Measurements from ENCODE around the gene SLAMF9. TPM values are rescaled to one million over a fixed set of nuclear protein-coding genes. Genes with fewer than 3 reads are reported as not detected.
A peak's percentile ranks its signal among the peaks of the same experiment; 100 is the strongest.

The SLAMF9 gene
- total RNA-seq, result not detected

- Mint-ChIP-seq H3K27me3 (ENCODE audit: low read depth) (peaks cover 20% of the 10 kb centered on the region), H3K4me3 (no peak within 1 kb of the TSS), H3K36me3 (ENCODE audit: insufficient read depth) (no peaks in the 10 kb centered on the region), H3K4me1 (ENCODE audit: low read depth) (no peaks in the 10 kb centered on the region), H3K9me3 (no peaks in the 10 kb centered on the region)
- no peak for ATAC-seq
- no peak for DNase-seq
Measured at GRCh38 chr1:159953536-159954515, at the start of gene SLAMF9. Gene SLAMF9, minus strand, starts transcription at chr1:159954237. Its CDS starts 100 bp downstream, at chr1:159954137.

GRCh38 chr1:160001440-160001839 lies 47.4 kb upstream of the SLAMF9 start:
- H3K9me3 Mint-ChIP-seq, result no peaks in the 10 kb centered on the region
- no peaks in the 10 kb centered on the region for H3K4me1 Mint-ChIP-seq (ENCODE audit: low read depth)
- ATAC-seq, result no peak
- peaks cover 4% of the 10 kb centered on the region for H3K27me3 Mint-ChIP-seq (ENCODE audit: low read depth)
- no peaks in the 10 kb centered on the region for H3K36me3 Mint-ChIP-seq (ENCODE audit: insufficient read depth)
- no peak overlapping the region for H3K4me3 Mint-ChIP-seq
- DNase-seq, result no peak

GRCh38 chr1:159999204-159999603 lies 45.2 kb upstream of the SLAMF9 start:
- ATAC-seq, result no peak
- H3K4me1 Mint-ChIP-seq (ENCODE audit: low read depth), result no peaks in the 10 kb centered on the region
- peaks cover 4% of the 10 kb centered on the region for H3K27me3 Mint-ChIP-seq (ENCODE audit: low read depth)
- no peak overlapping the region for H3K4me3 Mint-ChIP-seq
- H3K9me3 Mint-ChIP-seq, result no peaks in the 10 kb centered on the region
- H3K36me3 Mint-ChIP-seq (ENCODE audit: insufficient read depth), result no peaks in the 10 kb centered on the region
- DNase-seq, result no peak

- DNase-seq (no peak), ATAC-seq (no peak)
- peaks cover 4% of the 10 kb centered on the region for H3K27me3 Mint-ChIP-seq (ENCODE audit: low read depth)
- H3K4me1 Mint-ChIP-seq (ENCODE audit: low read depth), result no peaks in the 10 kb centered on the region
- H3K36me3 Mint-ChIP-seq (ENCODE audit: insufficient read depth), result no peaks in the 10 kb centered on the region
- no peak overlapping the region for H3K4me3 Mint-ChIP-seq
- H3K9me3 Mint-ChIP-seq, result no peaks in the 10 kb centered on the region
Measured at GRCh38 chr1:159996653-159997052, 42.6 kb upstream of the SLAMF9 start.

GRCh38 chr1:159994896-159995295 lies 40.9 kb upstream of the SLAMF9 start:
- H3K9me3 Mint-ChIP-seq, result no peaks in the 10 kb centered on the region
- H3K4me3 Mint-ChIP-seq, result no peak overlapping the region
- DNase-seq (no peak), ATAC-seq (no peak)
- no peaks in the 10 kb centered on the region for H3K4me1 Mint-ChIP-seq (ENCODE audit: low read depth)
- no peaks in the 10 kb centered on the region for H3K36me3 Mint-ChIP-seq (ENCODE audit: insufficient read depth)
- H3K27me3 Mint-ChIP-seq (ENCODE audit: low read depth), result peaks cover 7% of the 10 kb centered on the region

- Mint-ChIP-seq H3K4me3 (no peak overlapping the region), H3K27me3 (ENCODE audit: low read depth) (peaks cover 7% of the 10 kb centered on the region), H3K9me3 (no peaks in the 10 kb centered on the region), H3K36me3 (ENCODE audit: insufficient read depth) (no peaks in the 10 kb centered on the region), H3K4me1 (ENCODE audit: low read depth) (no peaks in the 10 kb centered on the region)
- ATAC-seq (no peak), DNase-seq (no peak)
Measured at GRCh38 chr1:159993911-159994310, 39.9 kb upstream of the SLAMF9 start.

- Mint-ChIP-seq H3K27me3 (ENCODE audit: low read depth) (peaks cover 12% of the 10 kb centered on the region), H3K4me1 (ENCODE audit: low read depth) (no peaks in the 10 kb centered on the region), H3K9me3 (no peaks in the 10 kb centered on the region), H3K36me3 (ENCODE audit: insufficient read depth) (no peaks in the 10 kb centered on the region), H3K4me3 (no peak overlapping the region)
- no peak for DNase-seq
- ATAC-seq, result no peak
Measured at GRCh38 chr1:159992161-159992560, 38.1 kb upstream of the SLAMF9 start.

GRCh38 chr1:159991513-159991912 lies 37.5 kb upstream of the SLAMF9 start:
- ATAC-seq (peak; percentile 46 to 71), DNase-seq (no peak)
- no peaks in the 10 kb centered on the region for H3K36me3 Mint-ChIP-seq (ENCODE audit: insufficient read depth)
- no peak overlapping the region for H3K4me3 Mint-ChIP-seq
- H3K27me3 Mint-ChIP-seq (ENCODE audit: low read depth), result peaks cover 10% of the 10 kb centered on the region
- H3K9me3 Mint-ChIP-seq, result no peaks in the 10 kb centered on the region
- no peaks in the 10 kb centered on the region for H3K4me1 Mint-ChIP-seq (ENCODE audit: low read depth)

GRCh38 chr1:159990005-159990404 lies 36.0 kb upstream of the SLAMF9 start:
- H3K36me3 Mint-ChIP-seq (ENCODE audit: insufficient read depth), result no peaks in the 10 kb centered on the region
- no peaks in the 10 kb centered on the region for H3K9me3 Mint-ChIP-seq
- ATAC-seq (no peak), DNase-seq (no peak)
- peaks cover 13% of the 10 kb centered on the region for H3K27me3 Mint-ChIP-seq (ENCODE audit: low read depth)
- no peaks in the 10 kb centered on the region for H3K4me1 Mint-ChIP-seq (ENCODE audit: low read depth)
- no peak overlapping the region for H3K4me3 Mint-ChIP-seq

- no peak overlapping the region for H3K4me3 Mint-ChIP-seq
- H3K36me3 Mint-ChIP-seq (ENCODE audit: insufficient read depth), result no peaks in the 10 kb centered on the region
- peaks cover 16% of the 10 kb centered on the region for H3K27me3 Mint-ChIP-seq (ENCODE audit: low read depth)
- no peak for DNase-seq
- no peak for ATAC-seq
- H3K4me1 Mint-ChIP-seq (ENCODE audit: low read depth), result no peaks in the 10 kb centered on the region
- no peaks in the 10 kb centered on the region for H3K9me3 Mint-ChIP-seq
Measured at GRCh38 chr1:159989581-159989980, 35.5 kb upstream of the SLAMF9 start.

- no peak overlapping the region for H3K4me3 Mint-ChIP-seq
- DNase-seq (no peak), ATAC-seq (no peak)
- no peaks in the 10 kb centered on the region for H3K36me3 Mint-ChIP-seq (ENCODE audit: insufficient read depth)
- no peaks in the 10 kb centered on the region for H3K4me1 Mint-ChIP-seq (ENCODE audit: low read depth)
- peaks cover 20% of the 10 kb centered on the region for H3K27me3 Mint-ChIP-seq (ENCODE audit: low read depth)
- H3K9me3 Mint-ChIP-seq, result no peaks in the 10 kb centered on the region
Measured at GRCh38 chr1:159988006-159988405, 34.0 kb upstream of the SLAMF9 start.

- Mint-ChIP-seq H3K27me3 (ENCODE audit: low read depth) (peaks cover 23% of the 10 kb centered on the region), H3K36me3 (ENCODE audit: insufficient read depth) (no peaks in the 10 kb centered on the region), H3K4me3 (no peak overlapping the region), H3K9me3 (no peaks in the 10 kb centered on the region), H3K4me1 (ENCODE audit: low read depth) (no peaks in the 10 kb centered on the region)
- DNase-seq (no peak), ATAC-seq (no peak)
Measured at GRCh38 chr1:159987186-159987585, 33.1 kb upstream of the SLAMF9 start.

- peaks cover 27% of the 10 kb centered on the region for H3K27me3 Mint-ChIP-seq (ENCODE audit: low read depth)
Measured at GRCh38 chr1:159986531-159986930, 32.5 kb upstream of the SLAMF9 start.

GRCh38 chr1:159986093-159986492 lies 32.1 kb upstream of the SLAMF9 start:
- ATAC-seq (no peak), DNase-seq (no peak)
- Mint-ChIP-seq H3K27me3 (ENCODE audit: low read depth) (peaks cover 27% of the 10 kb centered on the region), H3K36me3 (ENCODE audit: insufficient read depth) (no peaks in the 10 kb centered on the region), H3K4me3 (no peak overlapping the region), H3K4me1 (ENCODE audit: low read depth) (no peaks in the 10 kb centered on the region), H3K9me3 (no peaks in the 10 kb centered on the region)

More at GRCh38 chr1:159986531-159986930, 32.5 kb upstream of the SLAMF9 start:
- no peak overlapping the region for H3K4me3 Mint-ChIP-seq
- ATAC-seq (no peak), DNase-seq (no peak)
- no peaks in the 10 kb centered on the region for H3K9me3 Mint-ChIP-seq
- no peaks in the 10 kb centered on the region for H3K36me3 Mint-ChIP-seq (ENCODE audit: insufficient read depth)
- no peaks in the 10 kb centered on the region for H3K4me1 Mint-ChIP-seq (ENCODE audit: low read depth)

GRCh38 chr1:159985473-159985872 lies 31.4 kb upstream of the SLAMF9 start:
- Mint-ChIP-seq H3K4me3 (no peak overlapping the region), H3K9me3 (no peaks in the 10 kb centered on the region), H3K36me3 (ENCODE audit: insufficient read depth) (no peaks in the 10 kb centered on the region), H3K4me1 (ENCODE audit: low read depth) (no peaks in the 10 kb centered on the region), H3K27me3 (ENCODE audit: low read depth) (peaks cover 27% of the 10 kb centered on the region)
- ATAC-seq (no peak), DNase-seq (no peak)
